Ovary (tissue), 3 donors: ENCODE measurements around the gene TGM2.

Experiments used
- CTCF ChIP-seq, 3 donors: fragments of 450-650 bp in 2 of 3; fragments of 200-600 bp in 1 of 3; IDR thresholded peaks; one replicate each; pipeline versions ENCODE4 v1.5.1 to v1.8.0; 2016 to 2022; ENCODE audit warnings: antibody characterized with exemption in 3 of 3, mild to moderate bottlenecking in 1 of 3
- EP300 ChIP-seq: sonication (generic); formaldehyde crosslinking; IDR thresholded peaks from one replicate; pipeline ENCODE4 v1.6.1; 2017; ENCODE audit warnings: antibody characterized with exemption
- POLR2A ChIP-seq: fragments of 450-650 bp; IDR thresholded peaks from one replicate; pipeline ENCODE4 v1.6.1; 2017; ENCODE audit warnings: antibody characterized with exemption, mild to moderate bottlenecking, moderate library complexity
- donor health status: DM: no; HTN: no; CAD: no.

GRCh38 chr20:38179846-38180245 lies 14.8 kb upstream of the TGM2 start:
- TF ChIP-seq CTCF (IDR thresholded peaks at IDR 0.05) (no peak), EP300 (no peak), POLR2A (no peak)
